Measurements from ENCODE around the gene MARK3.

- TF ChIP-seq CTCF (IDR thresholded peaks at IDR 0.05) (no peak), POLR2A (IDR thresholded peaks at IDR 0.05) (no peak), POLR2AphosphoS5 (IDR thresholded peaks at IDR 0.05) (no peak), EP300 (IDR thresholded peaks at IDR 0.05) (no peak)
Observed at GRCh38 chr14:103499709-103500108, 114.5 kb downstream of the MARK3 start.
